Activated T-cell treated with anti-CD3 and anti-CD28 coated beads, Interleukin-2, amount 50 U/mL, for 24 hours (primary cell): ENCODE measurements around the gene PBX4.

Experiments used
- DNase-seq: peaks from one replicate; pipeline ENCODE4 v3.0.0-alpha.2; 2020
- H3K27ac Mint-ChIP-seq: 2 replicates; pipeline ENCODE4 v1.8.0; 2020; ENCODE audit warnings: mild to moderate bottlenecking, mixed read lengths
- H3K27me3 Mint-ChIP-seq: 2 replicates; pipeline ENCODE4 v1.8.0; 2020; ENCODE audit warnings: mixed read lengths
- H3K36me3 Mint-ChIP-seq: 2 replicates; pipeline ENCODE4 v1.8.0; 2020; ENCODE audit warnings: low read depth, mixed read lengths
- H3K4me1 Mint-ChIP-seq: 2 replicates; pipeline ENCODE4 v1.8.0; 2020; ENCODE audit warnings: low read depth, mixed read lengths
- H3K4me3 Mint-ChIP-seq: 2 replicates; pipeline ENCODE4 v1.8.0; 2020; ENCODE audit warnings: mild to moderate bottlenecking, moderate library complexity, mixed read lengths
- H3K9me3 Mint-ChIP-seq: 2 replicates; pipeline ENCODE4 v1.8.0; 2020; ENCODE audit warnings: mixed read lengths

The PBX4 gene

GRCh38 chr19:19595171-19595701 is 23.3 kb downstream of the PBX4 start:
- Mint-ChIP-seq H3K36me3 (peaks cover 57% of the 10 kb centered on the region), H3K27me3 (no peaks in the 10 kb centered on the region), H3K27ac (peak overlapping the region; percentile 68), H3K9me3 (no peaks in the 10 kb centered on the region), H3K4me1 (peaks cover 81% of the 10 kb centered on the region), H3K4me3 (no peak overlapping the region)
- no peak for DNase-seq

GRCh38 chr19:19594381-19594780 is 24.1 kb downstream of the PBX4 start:
- peaks cover 82% of the 10 kb centered on the region for H3K4me1 Mint-ChIP-seq
- DNase-seq, result no peak
- H3K27me3 Mint-ChIP-seq, result no peaks in the 10 kb centered on the region
- H3K27ac Mint-ChIP-seq, result peak overlapping the region; percentile 47
- H3K36me3 Mint-ChIP-seq, result peaks cover 59% of the 10 kb centered on the region
- H3K9me3 Mint-ChIP-seq, result no peaks in the 10 kb centered on the region
- no peak overlapping the region for H3K4me3 Mint-ChIP-seq

- Mint-ChIP-seq H3K9me3 (no peaks in the 10 kb centered on the region), H3K27ac (peak overlapping the region; percentile 82), H3K4me1 (peaks cover 81% of the 10 kb centered on the region), H3K36me3 (peaks cover 67% of the 10 kb centered on the region), H3K27me3 (no peaks in the 10 kb centered on the region), H3K4me3 (no peak overlapping the region)
- DNase-seq, result no peak
Observed at GRCh38 chr19:19592690-19593089, 25.8 kb downstream of the PBX4 start.

- no peaks in the 10 kb centered on the region for H3K9me3 Mint-ChIP-seq
- peak overlapping the region; percentile 87 for H3K27ac Mint-ChIP-seq
- peak overlapping the region; percentile 64 for H3K4me3 Mint-ChIP-seq
- peak; percentile 65 for DNase-seq
- H3K36me3 Mint-ChIP-seq, result peaks cover 59% of the 10 kb centered on the region
- H3K27me3 Mint-ChIP-seq, result no peaks in the 10 kb centered on the region
- peaks cover 73% of the 10 kb centered on the region for H3K4me1 Mint-ChIP-seq
Observed at GRCh38 chr19:19591133-19591825, 27.2 kb downstream of the PBX4 start.

DNA sequence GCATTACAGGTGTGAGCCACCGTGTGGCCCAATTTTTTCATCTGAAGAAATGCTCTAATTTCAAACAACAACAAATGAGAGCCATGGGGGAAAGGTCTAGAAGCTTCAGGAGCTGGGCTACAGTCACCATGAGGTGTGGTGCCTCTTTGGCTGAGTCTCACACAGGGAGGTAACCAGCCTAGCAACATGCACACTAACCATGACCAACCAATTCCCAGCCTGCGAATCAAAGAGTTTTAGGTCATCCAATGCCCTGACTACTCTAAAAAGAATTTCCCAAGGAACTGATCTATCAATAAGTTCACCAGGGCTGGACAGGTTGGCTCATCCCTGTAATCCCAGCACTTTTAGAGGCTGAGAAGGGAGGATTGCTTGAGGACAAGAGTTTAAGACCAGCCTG is 29.9 kb downstream of the PBX4 start:
- Mint-ChIP-seq H3K4me1 (peaks cover 57% of the 10 kb centered on the region), H3K36me3 (peaks cover 54% of the 10 kb centered on the region), H3K9me3 (no peaks in the 10 kb centered on the region), H3K4me3 (no peak overlapping the region), H3K27ac (peak overlapping the region; percentile 87), H3K27me3 (no peaks in the 10 kb centered on the region)
- DNase-seq, result no peak

DNA sequence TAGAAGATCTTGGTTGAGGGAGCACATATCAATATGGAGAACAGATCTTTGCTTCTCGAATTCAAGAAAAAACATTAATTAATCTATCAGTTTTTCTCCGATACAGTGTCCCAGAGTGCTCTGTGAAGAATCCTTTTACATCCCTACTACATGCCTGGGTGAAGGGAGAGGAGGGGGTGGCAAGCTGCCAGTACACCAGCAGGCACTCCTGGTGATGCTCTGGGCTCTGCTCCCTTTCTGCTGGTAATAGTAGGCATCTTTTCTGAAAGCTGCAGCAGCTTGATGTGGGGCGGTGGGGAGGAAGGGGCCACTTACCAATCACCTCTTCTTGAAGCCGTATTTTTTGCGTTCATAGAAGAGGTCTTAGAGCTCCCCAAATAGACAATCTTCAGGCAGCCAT is 30.7 kb downstream of the PBX4 start:
- Mint-ChIP-seq H3K9me3 (no peaks in the 10 kb centered on the region), H3K4me3 (no peak overlapping the region), H3K4me1 (peaks cover 49% of the 10 kb centered on the region), H3K27ac (peak overlapping the region; percentile 87), H3K36me3 (peaks cover 48% of the 10 kb centered on the region), H3K27me3 (no peaks in the 10 kb centered on the region)
- no peak for DNase-seq

GRCh38 chr19:19584356-19584755 is 34.1 kb downstream of the PBX4 start:
- peaks cover 35% of the 10 kb centered on the region for H3K36me3 Mint-ChIP-seq
- DNase-seq, result no peak
- no peaks in the 10 kb centered on the region for H3K27me3 Mint-ChIP-seq
- no peak overlapping the region for H3K27ac Mint-ChIP-seq
- H3K4me3 Mint-ChIP-seq, result no peak overlapping the region
- H3K4me1 Mint-ChIP-seq, result peaks cover 33% of the 10 kb centered on the region
- no peaks in the 10 kb centered on the region for H3K9me3 Mint-ChIP-seq

- Mint-ChIP-seq H3K4me3 (no peak overlapping the region), H3K4me1 (peaks cover 17% of the 10 kb centered on the region), H3K27me3 (no peaks in the 10 kb centered on the region), H3K27ac (peak overlapping the region; percentile 69), H3K36me3 (peaks cover 25% of the 10 kb centered on the region), H3K9me3 (no peaks in the 10 kb centered on the region)
- DNase-seq, result no peak
Observed at GRCh38 chr19:19582471-19582870, 36.0 kb downstream of the PBX4 start.

DNA sequence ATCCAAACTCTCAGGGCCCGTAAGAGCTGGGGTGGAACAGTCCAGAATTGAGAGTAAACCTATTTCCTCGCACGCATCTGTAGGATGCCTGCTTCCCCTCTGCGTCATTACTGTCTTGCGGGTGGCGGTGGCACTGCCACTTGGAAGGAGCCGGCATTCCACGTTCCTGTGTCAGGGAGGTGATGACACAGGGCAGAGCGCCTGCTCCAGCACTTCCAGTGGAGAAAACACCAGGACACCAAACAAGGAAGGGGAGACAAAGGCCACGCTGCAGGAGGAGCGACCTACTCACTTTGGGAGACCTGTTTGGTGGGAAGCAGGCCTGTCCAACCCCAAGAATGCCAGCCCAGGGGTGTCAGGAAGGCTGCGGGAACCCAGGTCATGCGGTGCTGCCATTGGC is 37.1 kb downstream of the PBX4 start:
- DNase-seq, result no peak
- H3K9me3 Mint-ChIP-seq, result no peaks in the 10 kb centered on the region
- H3K27me3 Mint-ChIP-seq, result no peaks in the 10 kb centered on the region
- H3K27ac Mint-ChIP-seq, result peak overlapping the region; percentile 73
- H3K36me3 Mint-ChIP-seq, result peaks cover 25% of the 10 kb centered on the region
- H3K4me3 Mint-ChIP-seq, result no peak overlapping the region
- H3K4me1 Mint-ChIP-seq, result peaks cover 17% of the 10 kb centered on the region

DNA sequence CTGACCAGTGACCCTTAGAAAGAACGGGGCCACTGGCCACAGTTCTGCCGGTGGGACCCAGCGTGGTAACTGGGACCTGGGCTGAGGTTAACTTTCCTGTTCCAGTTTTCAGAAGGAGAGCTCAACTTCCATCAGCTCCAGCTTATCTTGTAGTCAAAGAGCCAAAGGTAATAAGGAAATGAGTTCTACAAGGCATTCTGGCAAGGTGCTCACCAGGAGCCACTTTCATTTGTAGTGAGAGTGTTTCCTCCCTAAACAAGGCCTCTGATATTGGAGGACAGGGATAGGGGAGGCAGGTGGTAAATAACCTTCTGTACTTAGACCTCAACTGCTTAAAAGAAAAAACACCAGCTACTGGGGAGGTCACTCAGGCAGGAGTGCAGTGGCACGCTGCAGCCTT is 38.1 kb downstream of the PBX4 start:
- H3K4me3 Mint-ChIP-seq, result no peak overlapping the region
- H3K4me1 Mint-ChIP-seq, result peaks cover 15% of the 10 kb centered on the region
- H3K27me3 Mint-ChIP-seq, result no peaks in the 10 kb centered on the region
- H3K36me3 Mint-ChIP-seq, result peaks cover 19% of the 10 kb centered on the region
- H3K27ac Mint-ChIP-seq, result peak overlapping the region; percentile 10
- DNase-seq, result no peak
- no peaks in the 10 kb centered on the region for H3K9me3 Mint-ChIP-seq

- no peaks in the 10 kb centered on the region for H3K9me3 Mint-ChIP-seq
- H3K27ac Mint-ChIP-seq, result peak overlapping the region; percentile 10
- no peaks in the 10 kb centered on the region for H3K27me3 Mint-ChIP-seq
- DNase-seq, result no peak
- H3K4me3 Mint-ChIP-seq, result no peak overlapping the region
- peaks cover 16% of the 10 kb centered on the region for H3K36me3 Mint-ChIP-seq
- H3K4me1 Mint-ChIP-seq, result peaks cover 15% of the 10 kb centered on the region
Observed at GRCh38 chr19:19579533-19580361, 38.7 kb downstream of the PBX4 start.

DNA sequence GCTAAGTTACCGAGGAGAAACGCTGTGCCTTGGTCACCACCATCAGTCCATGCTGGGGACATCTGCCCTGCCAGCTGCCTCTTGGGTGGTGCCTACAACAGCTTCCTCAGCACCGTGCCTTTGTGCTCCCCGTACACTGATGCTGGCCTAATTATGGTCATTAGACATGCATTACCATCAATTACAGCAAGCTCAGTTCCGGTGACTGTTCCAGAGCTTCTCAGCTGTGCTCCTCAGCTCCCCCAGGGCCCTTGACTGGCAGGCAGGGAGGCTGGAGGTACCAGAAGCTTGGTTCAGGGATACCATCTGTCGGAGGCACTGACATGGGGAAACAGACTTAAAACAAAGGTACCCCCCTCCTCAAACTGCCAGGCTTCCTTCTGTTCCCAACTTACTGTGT is 40.2 kb downstream of the PBX4 start:
- no peak for DNase-seq
- Mint-ChIP-seq H3K4me1 (peaks cover 15% of the 10 kb centered on the region), H3K4me3 (no peak overlapping the region), H3K27me3 (no peaks in the 10 kb centered on the region), H3K27ac (no peak overlapping the region), H3K9me3 (no peaks in the 10 kb centered on the region), H3K36me3 (peaks cover 13% of the 10 kb centered on the region)

DNA sequence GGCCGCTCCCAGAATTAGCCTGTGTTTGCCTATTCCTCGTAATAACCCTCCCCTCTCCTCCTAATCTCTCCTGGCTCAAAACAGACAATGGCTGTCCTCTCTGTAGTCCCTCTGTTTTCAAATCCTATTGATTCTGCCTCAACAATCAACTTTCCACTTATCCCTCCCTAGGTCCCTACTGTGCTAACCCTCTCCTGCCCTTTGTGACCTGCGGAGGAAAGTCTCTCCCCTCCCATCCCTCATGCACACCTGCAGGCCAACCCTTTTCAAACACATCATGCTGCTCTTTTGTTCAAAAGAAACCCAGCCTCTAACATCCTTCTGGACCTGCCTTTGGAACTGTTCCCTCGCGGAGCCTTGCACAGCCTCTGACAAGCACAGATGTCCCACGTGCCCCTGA is 43.1 kb downstream of the PBX4 start:
- Mint-ChIP-seq H3K27ac (no peak overlapping the region), H3K4me1 (peaks cover 7% of the 10 kb centered on the region), H3K9me3 (no peaks in the 10 kb centered on the region), H3K4me3 (no peak overlapping the region), H3K36me3 (peaks cover 19% of the 10 kb centered on the region), H3K27me3 (no peaks in the 10 kb centered on the region)
- DNase-seq, result no peak

- Mint-ChIP-seq H3K4me3 (no peak overlapping the region), H3K27ac (no peak overlapping the region), H3K4me1 (peaks cover 9% of the 10 kb centered on the region), H3K9me3 (no peaks in the 10 kb centered on the region), H3K27me3 (no peaks in the 10 kb centered on the region), H3K36me3 (peaks cover 42% of the 10 kb centered on the region)
- DNase-seq, result no peak
Observed at GRCh38 chr19:19571071-19571786, 47.3 kb downstream of the PBX4 start.
